SIG-M5 (cell line): ENCODE measurements around the gene RASA3.
"Not testable (repeated sequence)": the region's sequence is repeated elsewhere in the genome, so short reads cannot be mapped to it uniquely, and the experiment has no call there.

ENCODE experiments used
- DNase-seq: peaks from one replicate; lab custom pipeline; 2025; lab: John Stamatoyannopoulos, UW

Gene RASA3

DNA sequence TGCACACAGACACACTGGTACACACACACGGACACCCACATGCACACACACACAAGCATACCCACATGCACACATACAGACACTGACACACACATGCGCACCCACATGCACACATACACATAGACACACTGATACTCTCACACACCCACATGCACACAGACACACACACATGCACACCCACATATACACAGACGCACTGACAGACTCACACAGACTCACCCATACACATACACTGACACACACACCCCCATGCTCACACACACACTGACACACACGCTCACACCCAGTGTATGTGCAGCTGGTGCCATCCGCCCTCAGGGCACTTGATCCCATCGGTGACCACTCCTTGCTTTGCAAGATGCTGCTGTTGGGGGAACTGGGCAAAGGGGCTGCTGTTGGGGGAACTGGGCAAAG is 9.7 kb upstream of the RASA3 start:
- no peak for DNase-seq

DNA sequence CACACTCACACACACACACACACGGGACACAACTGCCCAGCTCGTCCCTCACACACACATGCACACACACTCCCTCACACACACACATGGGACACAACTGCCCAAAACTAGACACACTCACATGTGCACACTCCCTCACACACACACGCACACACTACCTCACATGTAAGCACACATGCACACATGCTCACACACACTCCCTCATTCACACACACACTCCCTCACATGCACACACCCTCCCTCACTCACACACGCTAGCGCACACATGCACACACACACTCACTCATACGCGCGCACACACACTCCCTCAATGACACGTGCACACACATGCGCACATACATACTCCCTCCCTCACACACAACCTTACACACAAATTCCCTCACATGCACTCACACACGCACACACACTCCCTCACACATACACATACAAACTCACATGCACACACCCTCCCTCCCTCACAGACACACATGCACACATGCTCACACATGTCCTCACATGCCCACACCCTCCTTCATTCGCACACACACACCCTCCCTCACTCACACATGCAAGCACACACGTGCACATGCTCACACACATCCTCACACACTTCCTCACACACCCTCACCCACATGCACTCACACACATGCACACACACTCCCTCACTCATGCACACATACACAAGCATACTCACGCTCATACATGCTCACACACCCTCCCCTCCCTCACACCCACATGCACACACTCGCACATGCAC is 9.0 kb upstream of the RASA3 start:
- DNase-seq: no peak

DNA sequence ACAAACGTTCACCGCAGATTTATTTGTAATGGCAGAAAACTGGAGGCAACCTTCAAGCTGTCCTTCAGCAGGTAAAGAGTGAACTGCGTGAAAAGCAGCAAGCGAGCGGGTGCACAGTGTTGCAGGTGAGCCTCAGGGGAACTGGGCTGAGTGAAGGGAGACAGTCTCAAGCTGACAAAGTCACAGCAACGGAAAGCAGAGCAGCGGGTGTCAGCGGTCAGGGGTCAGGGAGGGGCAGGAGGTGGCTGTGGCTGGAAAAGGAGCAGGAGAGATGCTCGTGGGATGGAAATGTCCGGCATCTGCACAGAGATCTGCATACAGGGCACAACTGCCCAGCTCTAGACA is 8.5 kb upstream of the RASA3 start:
- DNase-seq: no peak

DNA sequence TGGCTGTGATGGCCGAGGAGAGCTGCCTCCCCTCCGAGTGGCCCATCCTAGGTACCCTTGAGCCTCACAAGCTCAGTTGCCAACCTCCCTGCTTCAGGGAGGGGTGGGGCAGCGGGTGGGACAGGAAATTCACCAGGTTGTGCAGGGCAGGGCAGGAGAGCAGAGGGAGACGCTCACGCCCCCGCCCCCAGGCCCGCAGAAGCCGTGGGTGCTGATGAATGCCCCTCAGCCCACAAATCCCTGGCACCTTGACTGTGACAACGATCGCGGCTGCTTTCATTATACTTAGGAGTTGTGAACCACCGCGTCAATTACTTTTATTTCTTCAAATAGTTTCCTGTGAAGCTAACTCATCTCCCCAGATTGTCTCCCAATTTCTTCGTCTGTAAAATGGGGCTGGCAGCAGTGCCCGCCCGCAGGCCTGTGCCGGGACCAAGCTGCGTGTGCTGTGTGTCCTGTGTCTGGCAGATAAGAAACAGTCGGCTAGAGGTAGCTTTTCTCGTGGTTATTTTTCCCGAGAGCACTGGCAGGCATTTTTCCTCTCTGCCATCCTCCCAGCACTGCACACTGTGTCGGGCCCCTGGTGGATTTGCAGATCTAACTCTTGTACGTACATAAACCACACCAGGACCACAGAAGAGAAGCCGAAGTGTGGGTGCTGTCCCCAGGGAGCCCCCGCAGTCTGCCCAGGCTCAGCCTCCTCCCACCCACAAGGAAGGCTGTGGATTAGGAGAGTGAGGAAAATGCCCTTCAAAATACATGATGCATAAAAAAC is 7.9 kb upstream of the RASA3 start:
- no peak for DNase-seq

DNA sequence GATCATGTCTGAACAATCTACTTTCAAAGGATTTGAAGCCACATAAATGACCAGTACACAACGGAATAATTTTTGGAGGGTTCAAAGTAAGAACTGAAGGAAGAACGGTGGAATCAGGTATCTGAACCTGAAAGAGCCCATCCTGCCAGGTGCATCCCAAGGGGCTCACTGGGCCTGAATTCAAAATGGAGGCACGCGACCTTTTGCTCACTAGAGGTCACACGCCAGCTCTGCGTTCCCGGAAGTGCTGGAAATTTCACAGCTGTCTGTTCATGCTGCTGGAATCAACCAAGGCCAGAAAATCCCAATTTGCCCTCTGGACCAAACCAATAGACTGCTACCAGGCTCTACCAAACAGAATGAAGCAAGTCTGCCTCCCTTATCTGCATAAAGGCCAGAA is 4.2 kb upstream of the RASA3 start:
- no peak for DNase-seq

DNA sequence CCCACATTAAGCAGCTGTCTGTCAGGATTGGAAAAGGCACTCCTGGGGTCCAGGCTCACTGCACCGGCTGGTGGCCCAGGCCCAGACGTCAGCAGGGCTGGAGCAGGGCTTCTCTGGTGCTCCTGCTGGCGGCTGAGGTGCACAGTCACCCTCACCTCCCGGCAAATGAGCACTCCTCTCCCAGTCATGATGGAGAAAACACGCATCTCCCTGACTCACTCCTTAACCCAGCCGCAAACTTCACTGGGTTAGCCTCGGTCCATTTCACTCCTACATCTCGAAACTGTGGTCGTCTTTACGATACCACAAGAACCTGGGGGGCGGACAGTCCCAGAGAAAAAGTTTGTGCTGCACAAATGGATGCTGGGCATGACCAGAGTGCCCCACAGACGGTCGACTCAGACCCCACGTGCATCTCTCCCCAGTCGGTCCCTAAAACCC is 3.3 kb upstream of the RASA3 start:
- no peak for DNase-seq

DNA sequence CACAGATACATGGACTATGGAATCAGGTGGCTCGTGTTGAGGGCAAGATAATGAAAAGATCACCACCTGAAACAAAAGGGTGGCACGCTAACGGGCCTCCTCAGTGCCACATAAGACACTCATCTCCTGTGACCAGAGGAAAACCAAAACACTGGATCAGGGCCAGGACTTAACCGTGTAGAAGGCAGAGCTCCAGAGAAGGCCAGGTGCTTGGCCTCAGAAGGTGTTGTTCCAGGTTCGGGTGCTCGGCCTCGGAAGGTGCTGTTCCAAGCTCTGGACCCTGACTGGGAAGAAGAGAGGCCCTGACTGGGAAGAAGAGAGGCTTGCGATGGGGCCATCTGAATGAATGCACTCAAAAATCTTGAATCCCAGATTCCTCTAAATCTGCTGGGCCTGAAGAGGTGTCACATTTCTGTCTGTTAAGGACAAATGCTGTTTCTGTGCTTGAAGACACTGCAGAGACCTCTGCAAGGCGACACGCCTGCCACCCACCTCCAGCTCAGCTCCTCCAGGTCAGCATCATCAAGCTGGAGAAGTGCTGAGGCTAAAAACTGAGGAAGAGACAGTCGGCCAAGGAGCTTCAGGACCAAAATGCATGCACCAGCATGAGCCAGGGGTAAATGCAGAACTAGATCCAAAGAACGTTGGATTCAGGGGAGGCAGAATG is 2.7 kb upstream of the RASA3 start:
- DNase-seq: no peak

DNA sequence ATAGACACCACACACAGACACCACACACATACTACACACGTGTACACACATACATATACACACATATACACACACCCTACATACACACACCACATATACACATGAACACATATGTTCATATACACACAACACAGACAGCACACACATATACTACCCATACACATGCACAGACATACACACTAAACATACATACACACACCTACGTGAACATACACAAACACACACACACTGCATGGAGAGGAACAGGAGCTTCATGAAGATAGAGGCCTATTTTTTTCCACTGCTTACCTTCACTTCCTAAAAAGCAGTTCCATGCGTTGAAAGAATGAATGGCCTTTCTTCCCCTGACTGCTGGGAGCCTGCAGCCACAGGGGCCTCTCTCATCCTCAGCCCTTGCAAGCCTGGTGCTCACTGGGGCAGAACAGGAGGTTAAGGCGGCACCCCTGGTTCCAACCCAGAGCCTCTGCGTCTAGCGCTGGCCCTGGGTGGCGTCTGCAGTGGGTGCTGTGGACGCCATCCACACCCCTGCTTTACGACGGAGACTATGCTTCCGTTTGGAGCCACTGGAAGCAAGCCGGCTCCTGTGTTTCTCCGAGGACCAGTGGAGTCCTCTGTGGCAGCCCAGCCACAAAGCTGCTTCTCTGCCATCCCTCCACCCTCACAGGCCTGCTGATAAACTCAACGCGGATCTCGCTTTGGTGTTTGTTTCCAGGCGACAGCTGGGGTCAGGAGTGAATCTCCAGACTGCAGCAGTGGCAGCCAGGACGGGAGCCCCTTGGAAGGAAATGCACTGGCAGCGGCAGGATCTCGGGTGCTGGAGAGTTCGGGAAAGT is 1.9 kb upstream of the RASA3 start:
- DNase-seq: no peak

DNA sequence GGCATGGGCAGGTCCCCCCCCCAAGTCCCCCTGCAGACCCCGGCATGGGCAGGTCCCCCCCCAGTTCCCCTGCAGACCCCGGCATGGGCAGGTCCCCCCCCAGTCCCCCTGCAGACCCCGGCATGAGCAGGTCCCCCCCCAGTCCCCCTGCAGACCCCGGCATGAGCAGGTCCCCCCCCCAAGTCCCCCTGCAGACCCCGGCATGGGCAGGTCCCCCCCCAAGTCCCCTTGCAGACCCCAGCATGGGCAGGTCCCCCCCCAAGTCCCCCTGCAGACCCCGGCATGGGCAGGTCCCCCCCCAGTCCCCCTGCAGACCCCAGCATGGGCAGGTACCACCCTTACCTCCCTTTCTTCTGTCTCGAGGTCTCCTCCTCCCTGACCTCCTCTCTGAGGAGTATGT is 1.1 kb upstream of the RASA3 start:
- not testable (repeated sequence) for DNase-seq

DNA sequence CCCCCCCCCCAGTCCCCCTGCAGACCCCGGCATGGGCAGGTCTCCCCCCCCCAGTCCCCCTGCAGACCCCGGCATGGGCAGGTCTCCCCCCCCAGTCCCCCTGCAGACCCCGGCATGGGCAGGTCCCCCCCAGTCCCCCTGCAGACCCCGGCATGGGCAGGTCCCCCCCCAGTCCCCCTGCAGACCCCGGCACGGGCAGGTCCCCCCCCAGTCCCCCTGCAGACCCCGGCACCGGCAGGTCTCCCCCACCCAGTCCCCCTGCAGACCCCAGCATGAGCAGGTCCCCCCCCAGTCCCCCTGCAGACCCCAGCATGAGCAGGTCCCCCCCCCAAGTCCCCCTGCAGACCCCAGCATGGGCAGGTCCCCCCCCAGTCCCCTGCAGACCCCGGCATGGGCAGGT is 703 bp upstream of the RASA3 start:
- not testable (repeated sequence) for DNase-seq

DNA sequence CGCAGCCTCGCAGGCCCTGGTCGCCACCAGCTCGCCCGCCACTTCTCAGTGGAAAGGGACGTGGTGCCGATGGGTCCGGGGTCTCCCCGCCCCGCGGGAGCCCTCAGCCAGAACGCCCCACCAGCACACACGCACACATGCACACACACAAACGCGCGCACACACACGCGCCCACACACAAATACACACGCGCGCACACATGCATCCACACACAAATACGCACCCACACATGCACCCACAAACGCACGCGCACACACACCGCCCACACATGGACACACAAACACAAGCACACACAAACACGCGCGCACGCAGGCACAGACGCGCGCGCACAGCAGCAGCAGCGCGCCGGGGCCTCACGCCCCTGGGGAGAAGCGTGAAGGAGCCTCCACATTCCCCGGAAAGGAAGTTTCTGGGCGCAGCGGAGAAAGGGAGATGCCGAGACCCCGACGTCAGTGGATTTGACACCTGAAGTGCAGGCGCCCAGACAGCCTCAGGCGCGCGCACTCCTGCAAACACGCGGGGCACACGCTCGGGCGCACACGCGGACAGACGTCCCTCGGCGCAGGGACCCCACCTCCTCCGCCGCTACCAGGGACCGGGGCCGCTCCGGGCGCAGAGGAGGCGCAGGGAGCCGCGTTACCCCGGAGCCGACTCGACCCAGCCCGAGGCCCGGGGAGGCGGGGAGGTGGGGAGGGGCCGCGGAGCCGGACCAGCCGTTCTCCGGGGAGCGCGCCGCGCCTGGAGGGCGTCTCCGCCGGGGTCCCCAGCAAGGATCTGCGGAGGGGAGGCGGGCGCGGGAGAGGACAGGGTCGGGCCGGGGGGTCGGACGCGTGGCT is 622 bp downstream of the RASA3 start:
- DNase-seq: no peak

DNA sequence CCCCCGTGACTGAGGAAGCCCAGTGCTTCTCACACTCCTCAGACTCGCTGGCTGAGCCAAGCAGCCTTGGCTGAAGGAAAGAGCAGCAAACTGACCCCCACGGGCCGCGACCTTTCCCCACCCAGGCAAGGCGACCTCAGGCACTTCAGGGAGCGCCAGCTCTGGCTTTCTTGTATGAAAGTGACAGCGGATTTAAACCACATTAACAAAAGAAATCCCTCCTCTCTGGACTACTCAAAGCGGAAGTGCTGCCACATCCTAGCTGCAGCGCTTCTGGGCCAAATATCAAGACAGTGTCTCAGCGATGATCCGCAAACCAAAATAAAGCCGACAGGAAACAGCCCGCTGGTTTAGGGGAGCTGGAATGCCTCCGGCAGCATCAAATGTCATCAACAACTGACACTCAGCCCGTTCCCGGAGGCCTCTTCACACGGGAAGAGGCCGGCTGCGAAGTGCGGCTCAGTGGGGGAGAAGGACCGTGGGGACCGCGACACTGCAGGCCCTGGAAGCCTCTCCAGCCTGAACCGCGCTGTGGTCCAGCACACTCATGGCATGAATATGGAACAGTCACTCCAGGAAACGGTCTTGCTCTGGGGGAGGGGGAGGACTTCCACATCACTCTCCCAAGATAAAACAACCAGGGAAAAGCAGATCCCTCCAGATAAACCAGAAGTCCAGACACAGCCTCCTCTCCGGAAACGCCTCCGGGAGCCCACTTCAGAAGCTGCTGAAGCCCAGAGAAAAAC is 1.4 kb downstream of the RASA3 start:
- DNase-seq: peak; percentile 64

DNA sequence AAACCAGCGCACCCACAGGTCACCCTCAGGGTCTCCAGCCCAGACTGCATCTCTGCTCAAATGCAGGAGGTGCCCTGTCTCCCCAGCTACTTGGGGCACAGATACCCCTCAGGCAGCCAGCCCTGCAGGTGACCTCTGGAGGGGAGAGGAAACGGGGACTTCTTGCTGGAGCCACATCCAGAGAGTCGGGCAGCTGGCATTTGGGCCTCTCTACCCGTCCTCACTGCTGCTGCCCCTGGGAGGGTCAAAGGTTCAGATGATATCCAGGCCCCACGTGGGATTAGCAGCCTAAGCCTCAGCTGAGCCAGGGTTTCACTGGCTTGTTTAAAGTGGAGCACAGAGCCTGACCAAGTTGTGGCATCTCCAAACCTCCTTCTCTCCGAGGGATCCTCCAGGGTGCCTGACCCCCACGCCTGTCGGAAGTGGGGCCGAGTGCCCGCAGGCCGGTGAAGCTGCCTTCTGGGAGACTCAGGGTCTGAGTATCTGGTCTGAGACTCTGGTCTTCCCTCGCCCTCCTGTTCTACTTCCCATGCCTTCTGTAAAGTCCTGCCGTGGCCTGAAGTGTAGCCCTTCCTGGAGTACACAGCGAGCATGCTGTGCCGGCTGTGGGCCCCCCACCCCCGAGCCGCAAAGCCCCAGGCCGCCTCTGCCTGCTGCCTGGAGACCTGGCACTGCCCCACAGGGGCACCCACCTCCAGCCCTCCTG is 2.1 kb downstream of the RASA3 start:
- no peak for DNase-seq

DNA sequence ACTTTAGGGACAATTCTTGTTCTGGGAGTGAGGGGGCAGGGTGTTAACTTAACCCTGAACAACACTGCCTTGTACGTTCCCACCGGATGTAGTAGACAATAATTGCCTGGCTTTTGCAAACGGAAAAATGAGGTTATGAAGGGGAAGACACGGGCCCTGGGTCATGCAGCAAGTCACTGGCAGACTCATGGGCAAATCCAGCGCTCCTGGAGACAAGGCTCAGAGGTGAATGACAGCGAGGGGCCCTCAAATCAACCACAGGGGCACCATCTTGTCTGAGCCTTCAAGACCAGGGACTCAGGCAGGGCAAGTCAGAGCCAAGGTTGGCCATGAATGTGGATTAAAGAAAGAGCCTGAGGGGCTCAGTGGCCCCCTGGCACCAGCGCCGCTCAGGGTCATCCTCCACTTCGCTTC is 2.8 kb downstream of the RASA3 start:
- no peak for DNase-seq

DNA sequence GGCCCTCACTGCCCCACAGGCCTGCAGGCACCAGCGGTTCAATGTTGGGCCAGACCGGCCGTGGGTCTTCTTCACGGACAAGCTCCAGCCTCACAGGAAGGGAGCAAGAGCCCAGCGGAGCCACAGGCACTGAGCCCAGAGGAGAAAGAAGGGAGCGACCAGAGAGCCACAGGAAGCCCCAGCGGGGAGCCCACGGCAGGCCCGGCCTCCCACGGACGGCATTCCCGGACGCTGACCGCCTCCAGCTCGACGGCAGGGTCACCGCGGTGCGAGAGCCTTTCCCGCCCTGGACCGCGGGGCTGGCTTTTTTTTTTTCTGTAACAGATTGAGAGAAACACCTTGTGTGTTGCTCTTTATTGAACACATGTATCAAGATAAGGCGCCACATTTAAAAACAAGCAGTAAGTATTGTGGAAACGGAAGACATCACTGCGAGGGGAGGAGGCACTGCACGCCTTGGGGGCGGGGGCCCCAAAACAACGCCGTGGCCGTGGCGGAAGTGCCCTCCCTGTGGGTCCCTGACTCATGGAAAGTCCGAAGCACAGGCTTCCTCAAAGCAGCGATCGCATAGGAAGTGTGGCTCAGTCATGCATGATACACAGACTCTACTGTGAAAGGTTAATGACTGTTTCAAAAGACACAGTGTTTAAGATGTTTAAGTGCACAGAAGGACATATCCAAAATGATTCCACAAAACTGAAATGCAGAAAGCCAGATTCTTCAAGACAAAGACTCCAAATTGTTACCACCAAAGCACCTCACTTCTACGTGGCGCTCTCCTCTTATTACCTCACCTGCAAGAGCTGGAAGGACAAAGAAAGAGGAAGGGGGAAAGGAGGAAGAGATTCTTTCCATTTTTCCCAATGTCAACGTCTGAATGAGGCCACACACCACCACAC is 3.5 kb downstream of the RASA3 start:
- DNase-seq: peak; percentile 93

DNA sequence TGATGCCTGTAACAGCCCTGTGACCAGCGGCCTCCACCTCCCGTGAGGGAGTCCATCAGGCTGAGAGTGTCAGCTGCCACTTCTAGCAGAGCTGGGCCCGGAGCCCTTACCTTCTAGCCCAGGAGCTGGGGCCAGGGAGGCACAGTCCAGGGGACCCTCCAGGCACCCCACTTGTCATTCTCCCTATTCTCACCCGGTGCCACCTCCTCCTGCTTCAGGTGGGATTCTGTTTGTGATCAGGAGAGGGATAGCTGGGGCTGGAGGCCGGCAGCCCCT is 4.1 kb downstream of the RASA3 start:
- DNase-seq: no peak

DNA sequence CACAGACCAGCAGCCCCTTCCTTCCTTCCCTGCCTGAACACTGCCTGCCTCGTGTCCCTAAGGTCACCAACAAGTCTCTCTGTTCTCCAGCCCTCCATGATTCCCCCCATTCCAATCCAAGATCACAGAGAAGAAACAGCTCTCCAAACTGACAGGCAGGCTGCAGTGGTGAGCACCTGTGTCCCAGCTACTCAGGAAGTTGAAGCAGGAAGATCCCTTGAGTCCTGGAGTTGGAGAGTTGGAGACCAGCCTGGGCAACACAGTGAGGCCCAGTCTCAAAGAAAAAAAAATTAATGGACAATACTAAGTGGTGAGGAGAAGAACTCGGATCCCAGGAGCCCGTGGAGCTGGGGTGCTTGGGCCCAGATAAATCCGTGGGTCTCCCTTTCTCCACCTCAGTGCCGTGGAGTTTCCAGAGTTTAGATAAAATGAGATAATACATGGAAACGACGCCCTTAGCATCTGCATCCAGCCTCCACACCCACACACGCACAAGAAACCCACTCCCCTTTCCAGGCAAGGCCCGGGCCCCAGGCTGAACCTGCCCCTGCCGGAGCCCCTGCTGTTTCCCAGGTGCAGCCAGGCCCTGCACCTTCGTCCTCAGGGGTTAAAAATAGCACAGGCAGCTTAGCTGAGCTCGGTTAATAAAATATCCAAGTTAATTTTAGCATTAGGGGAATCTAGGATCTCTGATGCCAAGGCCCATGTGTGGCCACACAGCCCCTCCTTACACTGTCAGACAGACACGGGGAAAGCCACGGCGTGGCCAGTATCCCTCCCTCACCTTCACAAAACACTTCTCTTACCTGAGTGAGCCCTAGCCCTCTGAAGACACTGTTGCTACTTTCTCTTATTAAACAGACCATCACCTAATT is 4.7 kb downstream of the RASA3 start:
- DNase-seq: no peak

DNA sequence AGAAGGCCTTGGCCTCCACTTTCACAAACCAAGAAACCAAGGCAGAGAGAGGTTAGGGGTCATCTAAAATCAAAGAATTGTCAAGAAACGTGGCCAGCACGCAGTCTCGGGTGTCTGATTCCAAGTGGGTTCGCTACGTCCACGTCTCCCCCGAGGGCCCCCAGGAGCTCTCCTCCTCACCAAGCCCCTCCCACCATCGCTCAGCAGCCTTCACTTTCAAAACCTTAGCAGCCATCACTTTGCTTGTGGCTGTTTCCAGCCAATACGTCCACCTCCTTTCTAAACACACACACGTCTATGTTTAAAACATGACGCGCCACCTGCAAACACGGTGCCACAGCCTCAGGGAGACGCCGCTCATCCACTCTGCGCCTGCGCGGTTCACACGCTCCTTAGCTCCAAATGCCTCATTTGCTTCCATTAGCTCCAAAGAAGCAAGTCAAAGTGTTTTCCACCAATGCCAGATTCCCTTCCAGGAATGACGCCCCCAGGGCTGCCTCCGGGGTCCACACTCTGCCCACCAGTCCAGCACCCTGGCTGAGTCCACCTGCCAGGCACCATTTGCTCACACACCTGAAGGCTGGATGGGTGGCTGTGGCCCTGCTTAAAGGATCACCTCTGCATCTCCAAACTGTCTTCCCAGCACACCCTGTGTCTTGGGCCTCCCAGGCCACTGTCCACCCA is 5.5 kb downstream of the RASA3 start:
- DNase-seq: no peak
